Astrocyte of the cerebellum (primary cell): ENCODE results near the gene ATXN1.

ENCODE experiments used
- DNase-seq: peaks from one replicate; pipeline ENCODE4 v3.0.0-alpha.2; 2011; ENCODE audit warnings: low read depth
- H3K4me3 ChIP-seq: 2 replicates; pipeline ENCODE4 v1.5.1; 2011; ENCODE audit warnings: mild to moderate bottlenecking, low read depth, low read length, moderate library complexity
- CTCF ChIP-seq: IDR thresholded peaks from 2 replicates; pipeline ENCODE4 v1.5.1; 2012; ENCODE audit warnings: low read length, low read depth, moderate library complexity, mild to moderate bottlenecking; ENCODE audit errors: missing control alignments
- in situ Hi-C: cut with HindIII; loops from 2 replicates; pipeline ENCODE4 v1.10.0; 2017; ENCODE audit warnings: low sequenced_read_pairs

The ATXN1 gene

DNA sequence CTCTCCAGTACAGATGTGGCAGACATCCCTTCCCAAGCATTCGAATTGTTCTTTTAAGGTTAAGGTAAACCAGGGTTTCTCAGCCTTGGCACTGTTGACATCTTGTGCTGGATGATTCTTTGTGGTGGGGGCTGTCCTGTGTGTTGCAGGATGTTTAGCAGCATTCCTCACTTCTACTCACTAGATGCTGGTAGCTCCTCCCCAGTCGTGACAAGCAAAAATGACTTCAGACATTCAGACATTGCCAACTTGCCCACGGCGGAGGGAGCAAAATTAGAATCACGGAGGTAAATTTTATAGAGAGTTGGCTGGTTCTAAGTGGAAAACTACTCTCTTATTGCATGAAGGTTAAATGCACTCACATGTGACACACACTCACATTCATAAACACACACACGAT lies 334.1 kb downstream of the ATXN1 start:
- no peak for DNase-seq
- H3K4me3 ChIP-seq: no peak overlapping the region
- in situ Hi-C loops: no loop called here
- no peak for TF ChIP-seq CTCF

DNA sequence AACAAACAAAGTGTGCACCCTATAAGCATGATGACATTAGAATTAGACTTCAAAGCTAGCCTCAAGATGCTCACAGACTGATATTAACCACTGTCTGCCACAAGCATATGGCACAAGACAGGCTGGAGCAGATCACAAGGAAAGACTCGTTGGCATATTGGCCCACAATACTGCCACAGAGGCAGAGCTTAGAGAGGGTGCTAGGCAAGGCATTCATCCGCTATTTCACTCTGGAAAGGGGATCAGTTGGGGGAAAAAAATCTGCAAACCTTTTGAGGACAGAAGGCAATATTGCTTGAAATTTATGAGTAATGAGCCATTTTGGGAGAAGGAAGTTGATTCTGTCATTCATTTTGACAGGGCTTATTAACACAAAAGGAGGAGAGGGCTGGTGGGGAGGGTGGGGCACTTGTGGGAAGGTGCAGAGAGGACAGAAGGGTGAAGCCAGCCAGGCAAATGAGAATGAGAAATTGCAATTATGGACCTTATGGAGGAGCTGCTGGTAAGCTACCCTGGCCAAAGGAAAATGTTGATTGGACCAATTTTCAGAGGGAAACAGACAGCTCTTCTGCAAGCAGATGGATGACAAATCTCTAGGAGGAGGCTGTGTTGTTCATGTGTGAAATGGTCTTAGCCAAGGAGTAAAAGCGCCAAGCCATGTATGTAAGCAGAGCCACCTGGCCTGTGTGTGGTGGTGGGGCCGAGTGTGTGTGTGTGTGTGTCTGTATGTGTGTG lies 335.2 kb downstream of the ATXN1 start:
- in situ Hi-C loops: no loop called here
- DNase-seq: no peak
- no peak for TF ChIP-seq CTCF
- H3K4me3 ChIP-seq: no peak overlapping the region

GRCh38 chr6:16421462-16421960 lies 339.7 kb downstream of the ATXN1 start:
- in situ Hi-C loops: loop anchor here (5.0 kb wide), 1 partner anchor 144 kb away; no protein-coding TSS in a partner anchor
- no peak overlapping the region for H3K4me3 ChIP-seq
- no peak for DNase-seq
- TF ChIP-seq CTCF: no peak

GRCh38 chr6:16420715-16421461 lies 340.4 kb downstream of the ATXN1 start:
- in situ Hi-C loops: loop anchor here (5.0 kb wide), 1 partner anchor 144 kb away; no protein-coding TSS in a partner anchor
- peak; percentile 60 for DNase-seq
- H3K4me3 ChIP-seq: no peak overlapping the region
- no peak for TF ChIP-seq CTCF

DNA sequence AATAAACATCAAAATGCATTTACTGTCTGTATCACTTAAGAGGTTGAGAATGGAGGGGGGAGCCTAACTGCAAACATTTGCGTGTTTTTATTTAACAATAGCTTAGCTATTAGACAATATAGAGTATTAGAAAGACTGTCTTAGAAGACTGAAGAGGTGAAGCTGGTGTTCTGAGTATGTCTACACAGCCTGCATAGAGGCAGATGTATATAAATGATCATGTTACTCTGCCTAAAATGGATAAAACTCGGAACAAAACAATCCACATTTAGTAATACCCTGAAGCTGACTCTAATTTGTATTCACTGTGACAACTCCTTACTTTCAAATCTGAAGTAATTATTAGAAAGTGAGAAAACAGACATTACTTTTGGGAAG lies 340.9 kb downstream of the ATXN1 start:
- no peak for DNase-seq
- TF ChIP-seq CTCF: no peak
- no peak overlapping the region for H3K4me3 ChIP-seq
- in situ Hi-C loops: loop anchor here (5.0 kb wide), 1 partner anchor 143 kb away; no protein-coding TSS in a partner anchor

DNA sequence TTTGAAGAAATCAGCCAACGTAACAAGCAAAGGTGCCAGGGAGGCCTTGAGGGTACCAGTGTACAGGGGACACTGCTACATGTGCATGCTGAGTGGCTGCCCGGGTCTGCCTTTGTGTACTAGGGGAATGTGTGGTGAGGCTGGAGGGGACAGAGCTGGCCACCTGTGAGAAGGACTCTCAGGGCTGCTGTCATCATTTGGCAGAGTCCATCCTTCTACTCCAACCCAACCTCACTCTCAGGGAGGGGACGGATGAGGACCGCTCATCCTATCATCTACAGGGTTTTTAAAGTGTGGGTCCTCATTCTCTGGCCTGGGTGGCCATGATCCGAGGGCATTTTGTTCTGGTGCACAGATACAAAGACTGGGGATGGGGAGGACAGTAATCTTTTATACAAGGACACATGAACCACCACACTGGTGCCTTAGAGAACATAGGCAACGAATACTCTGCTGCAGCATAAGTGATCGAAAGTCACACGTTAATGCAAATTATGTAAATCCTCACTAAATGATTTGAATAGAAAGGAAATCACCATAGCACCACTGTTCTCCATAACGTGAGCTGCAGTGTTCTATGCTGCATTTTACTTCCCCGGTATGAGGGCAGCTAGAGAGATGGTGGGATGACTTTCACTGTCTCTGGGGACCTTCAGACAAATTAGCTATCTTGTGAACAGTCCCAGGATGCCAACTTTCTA lies 341.5 kb downstream of the ATXN1 start:
- no peak for TF ChIP-seq CTCF
- DNase-seq: no peak
- no peak overlapping the region for H3K4me3 ChIP-seq
- in situ Hi-C loops: loop anchor here (5.0 kb wide), 1 partner anchor 142 kb away; no protein-coding TSS in a partner anchor
